ENCODE results near the gene ADAMTSL2.

- TF ChIP-seq CTCF (IDR thresholded peaks at IDR 0.05): no peak
- TF ChIP-seq POLR2A (IDR thresholded peaks at IDR 0.05): no peak
Observed at GRCh38 chr9:133527444-133527920, 7.0 kb upstream of the ADAMTSL2 start.
